Fibroblast of the conjunctiva (primary cell): ENCODE results near the gene ARPC3.
"Not testable (repeated sequence)": the region's sequence is repeated elsewhere in the genome, so short reads cannot be mapped to it uniquely, and the experiment has no call there.

Experiments used
- DNase-seq: peaks from one replicate; pipeline ENCODE4 v3.0.0-alpha.2; 2010; ENCODE audit warnings: low read depth

ARPC3 gene

GRCh38 chr12:110449799-110450497 is at the start of gene ARPC3:
Gene ARPC3, minus strand, starts transcription at chr12:110450337. Its CDS starts 77 bp downstream, at chr12:110450260.
- DNase-seq = peak; percentile 92

GRCh38 chr12:110498984-110499706 is 49.0 kb upstream of the ARPC3 start:
- DNase-seq = no peak

DNA sequence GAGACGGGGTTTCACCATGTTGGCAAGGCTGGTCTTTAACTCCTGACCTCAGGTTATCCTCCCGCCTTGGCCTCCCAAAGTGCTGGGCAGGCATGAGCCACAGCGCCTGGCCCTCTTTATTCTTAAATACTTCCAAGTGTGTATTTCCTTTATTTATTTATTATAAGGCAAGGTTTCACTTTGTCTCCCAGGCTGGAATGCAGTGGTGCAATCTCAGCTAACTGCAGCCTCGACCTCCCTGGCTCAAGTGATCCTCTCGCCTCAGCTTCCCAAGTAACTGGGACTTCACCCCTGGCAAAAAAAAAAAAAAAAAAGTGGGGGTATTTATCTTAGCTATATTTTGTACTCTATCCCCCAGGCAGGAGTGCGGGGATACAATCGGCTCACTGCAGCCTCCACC is 25.3 kb upstream of the ARPC3 start:
- no peak for DNase-seq

DNA sequence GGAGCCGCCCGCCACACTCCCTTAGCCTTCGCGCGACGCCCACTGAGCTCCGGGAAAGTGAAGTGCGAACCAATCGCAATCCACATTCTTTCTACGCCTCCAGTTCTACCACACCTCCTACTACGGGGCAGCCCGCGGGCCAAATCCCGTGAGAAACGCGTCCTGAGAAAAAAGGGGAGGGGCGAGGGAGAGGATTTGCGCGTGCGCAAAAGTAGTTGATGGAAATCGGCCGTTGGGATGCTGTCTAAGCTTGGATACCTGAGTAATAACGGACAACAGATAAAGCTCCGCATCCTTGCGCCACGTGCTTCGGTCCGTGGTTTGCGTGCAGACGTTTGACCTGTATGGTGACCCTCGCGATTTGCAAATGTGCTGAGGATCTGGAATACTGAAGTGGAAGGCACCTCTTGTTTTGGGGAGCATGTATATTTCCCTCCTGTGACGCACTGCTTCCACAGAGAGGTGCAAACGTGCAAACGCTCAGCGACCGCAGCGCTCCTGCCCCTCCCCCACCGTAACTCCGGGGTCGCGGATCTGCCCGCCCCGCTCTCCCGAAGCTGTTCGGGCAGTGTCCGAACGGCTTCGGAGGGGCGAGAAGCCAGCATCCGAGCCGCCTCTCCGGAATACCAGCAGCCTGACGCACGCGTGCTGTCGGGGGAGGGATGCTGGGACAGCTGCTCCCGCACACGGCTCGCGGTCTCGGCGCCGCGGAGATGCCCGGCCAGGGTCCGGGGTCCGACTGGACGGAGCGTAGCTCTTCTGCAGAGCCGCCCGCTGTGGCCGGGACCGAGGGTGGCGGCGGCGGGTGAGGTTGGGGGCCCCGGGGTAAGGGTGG is 18.3 kb upstream of the ARPC3 start, which contains the start of the genes FAM216A and GPN3:
TSS of gene FAM216A (plus strand) at position 632 of the 835 bp plus-strand sequence. CDS start at position 663, 31 bp downstream.
TSS of gene GPN3 (minus strand) at position 44 of the 835 bp plus-strand sequence. CDS start 54 bp downstream, outside the sequence.
- peak; percentile 97 for DNase-seq

DNA sequence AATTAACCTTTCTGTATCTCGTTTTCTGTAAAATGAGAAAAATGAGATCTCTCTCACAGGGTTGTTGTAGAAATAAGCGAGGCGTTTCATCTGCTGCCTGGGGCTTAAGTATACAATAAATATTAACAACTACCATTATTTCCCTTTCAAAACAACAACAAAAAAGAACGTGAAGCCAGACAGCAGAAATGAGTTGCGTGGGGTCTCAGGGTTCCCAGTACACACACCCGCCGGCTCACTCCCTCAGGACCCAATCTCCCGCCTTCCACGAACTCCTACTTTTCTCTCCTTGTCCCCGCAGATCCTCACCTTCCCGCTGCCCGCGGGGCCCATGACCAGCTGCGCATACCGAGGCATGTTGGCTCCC is 17.7 kb upstream of the ARPC3 start:
- DNase-seq = no peak

DNA sequence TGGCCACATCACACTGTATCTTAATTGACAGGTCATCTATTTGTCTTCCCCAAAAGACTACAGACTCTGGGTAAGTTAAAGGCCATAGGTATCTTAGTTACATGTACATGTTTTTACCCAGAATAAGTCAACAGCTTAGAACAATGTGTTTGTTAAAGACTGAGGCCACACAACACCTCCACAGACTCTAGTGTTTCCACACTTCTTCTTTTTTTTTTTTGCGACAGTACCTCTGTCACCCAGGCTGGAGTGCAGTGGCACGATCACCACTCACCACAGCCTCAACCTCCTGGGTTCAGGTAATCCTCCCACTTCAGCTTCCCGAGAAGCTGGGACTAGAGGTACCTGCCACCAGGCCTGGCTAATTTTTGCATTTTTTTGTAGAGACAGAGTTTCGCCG is 16.7 kb upstream of the ARPC3 start:
- no peak for DNase-seq

- DNase-seq = not testable (repeated sequence)
Measured at GRCh38 chr12:110465765-110466164, 15.6 kb upstream of the ARPC3 start.

DNA sequence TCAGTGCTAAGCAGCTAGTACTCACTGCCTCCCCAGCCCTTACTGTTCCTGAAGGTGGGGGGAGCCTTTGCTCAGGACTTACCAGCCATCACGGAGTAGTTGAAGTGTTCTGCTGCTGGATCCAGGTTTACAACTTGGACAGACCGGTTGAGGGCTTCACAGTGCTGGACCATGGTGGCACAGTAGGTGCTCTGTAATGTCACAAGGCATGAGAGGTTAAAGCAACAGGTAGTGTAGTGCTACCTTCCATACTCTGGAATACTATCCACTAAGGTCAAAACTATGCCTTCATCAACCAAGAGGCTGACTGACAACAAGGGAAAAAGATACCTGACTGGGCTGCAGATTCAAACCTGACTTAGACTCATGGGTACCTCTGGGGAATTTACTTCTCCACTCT is 14.9 kb upstream of the ARPC3 start:
- no peak for DNase-seq

- not testable (repeated sequence) for DNase-seq
Measured at GRCh38 chr12:110461189-110461588, 11.1 kb upstream of the ARPC3 start.

DNA sequence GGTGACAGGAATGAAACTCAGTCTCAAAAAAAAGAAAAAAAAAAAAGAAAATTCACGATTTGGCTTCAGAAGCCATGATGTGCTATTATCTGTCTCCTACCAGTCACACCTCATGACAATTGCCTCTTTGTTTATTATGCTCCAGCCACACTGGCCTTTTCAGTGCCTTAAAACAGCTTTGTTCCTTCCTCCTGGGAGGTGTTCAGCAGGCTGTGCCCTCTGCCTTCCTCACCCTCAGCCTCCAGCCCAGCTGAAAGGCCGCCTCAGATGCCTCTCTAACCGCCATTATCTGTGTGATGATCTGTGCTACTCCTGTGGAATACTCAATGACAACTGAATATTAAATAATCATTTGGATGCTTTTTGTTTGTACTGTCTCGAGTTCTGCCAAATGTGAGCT is 8.6 kb upstream of the ARPC3 start:
- no peak for DNase-seq

- no peak for DNase-seq
Measured at GRCh38 chr12:110453569-110454296, 3.6 kb upstream of the ARPC3 start.

- DNase-seq = no peak
Measured at GRCh38 chr12:110451263-110451662, 1.1 kb upstream of the ARPC3 start.

- no peak for DNase-seq
Measured at GRCh38 chr12:110444455-110444854, 5.7 kb downstream of the ARPC3 start.

DNA sequence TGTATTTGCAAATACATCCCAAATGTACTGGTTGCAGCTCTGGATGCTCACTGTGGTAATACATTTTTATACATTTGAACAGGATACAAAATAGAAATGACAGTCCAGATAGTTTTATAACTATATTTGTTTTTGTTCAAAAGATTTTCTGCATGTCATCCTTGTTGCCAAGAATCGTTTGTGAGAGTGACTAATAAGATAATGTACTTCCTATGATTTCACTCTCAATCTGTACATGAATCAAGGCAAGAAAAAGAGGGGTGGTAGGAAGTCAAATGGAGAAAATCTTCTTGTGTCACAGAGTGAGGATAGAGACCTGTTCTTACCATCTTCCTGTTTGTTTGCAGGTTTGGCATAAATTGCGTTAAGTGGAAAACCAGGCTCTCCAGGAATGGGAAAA is 13.9 kb downstream of the ARPC3 start:
- no peak for DNase-seq

DNA sequence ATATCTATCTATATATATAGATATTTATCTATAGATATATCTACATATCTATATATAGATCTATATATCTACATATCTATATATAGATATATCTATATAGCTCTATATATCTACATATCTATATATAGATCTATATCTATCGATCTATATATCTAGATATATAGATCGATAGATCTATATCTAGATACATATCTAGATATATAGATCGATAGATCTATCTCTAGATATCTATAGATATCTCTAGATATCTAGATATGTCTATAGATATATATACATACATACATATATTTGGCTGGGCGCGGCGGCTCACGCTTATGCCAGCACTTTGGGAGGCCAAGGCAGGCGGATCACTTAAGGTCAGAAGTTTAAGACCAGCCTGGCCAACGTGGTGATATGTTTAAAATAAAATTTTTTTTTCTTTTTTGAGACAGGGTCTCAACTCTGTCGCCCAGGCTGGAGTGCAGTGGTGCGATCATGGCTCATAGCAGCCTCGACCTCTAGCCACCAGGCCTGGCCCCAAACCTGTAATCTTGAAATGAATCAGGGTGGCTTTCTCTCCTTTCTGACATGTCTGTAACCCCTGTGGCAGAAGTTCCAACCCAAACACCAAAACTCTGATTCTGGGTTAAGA is 18.1 kb downstream of the ARPC3 start:
- no peak for DNase-seq

- not testable (repeated sequence) for DNase-seq
Measured at GRCh38 chr12:110429676-110430075, 20.5 kb downstream of the ARPC3 start.

DNA sequence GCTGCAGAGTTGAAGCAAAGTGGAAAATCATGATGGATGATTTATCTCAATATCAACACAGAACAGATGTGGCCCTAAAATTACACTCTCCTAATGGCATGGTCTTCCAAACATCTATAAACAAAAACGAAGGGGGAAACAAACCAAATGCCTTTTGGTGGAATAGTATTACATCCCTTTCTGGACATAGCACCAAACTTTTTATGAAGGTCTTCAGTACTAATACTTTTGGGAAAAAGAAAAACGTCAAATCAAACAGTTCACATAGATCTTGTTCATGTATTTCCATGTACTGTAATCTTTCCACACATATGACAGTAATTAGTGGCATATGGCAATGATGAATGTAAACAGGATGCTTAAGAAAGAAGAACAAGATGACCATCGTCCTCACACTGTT is 23.7 kb downstream of the ARPC3 start:
- no peak for DNase-seq

- DNase-seq = no peak
Measured at GRCh38 chr12:110424237-110424636, 25.9 kb downstream of the ARPC3 start.

GRCh38 chr12:110421701-110422100 is 28.4 kb downstream of the ARPC3 start:
- DNase-seq = no peak

DNA sequence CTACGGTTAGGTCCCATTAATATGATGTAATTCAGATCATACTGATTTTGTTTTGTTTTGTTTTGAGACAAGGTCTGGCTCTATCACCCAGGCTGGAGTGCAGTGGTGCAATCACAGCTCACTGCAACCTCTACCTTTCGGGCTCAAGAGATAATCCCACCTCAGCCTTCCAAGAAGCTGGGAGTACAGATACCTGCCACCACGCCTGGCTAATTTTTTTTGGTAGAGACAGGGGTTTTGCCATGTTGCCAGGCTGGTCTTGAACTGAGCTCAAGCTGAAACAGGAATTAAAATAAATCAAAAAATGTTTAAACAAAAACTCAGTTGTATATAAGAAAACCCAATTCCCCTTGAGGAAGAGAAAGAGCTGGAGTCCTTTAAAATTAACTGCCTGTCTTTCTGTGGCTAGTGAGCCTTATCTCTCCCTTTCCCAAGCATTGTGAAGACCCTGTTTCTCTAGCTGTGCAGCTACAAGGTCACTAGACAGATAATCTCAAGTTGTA is 28.9 kb downstream of the ARPC3 start:
- no peak for DNase-seq

DNA sequence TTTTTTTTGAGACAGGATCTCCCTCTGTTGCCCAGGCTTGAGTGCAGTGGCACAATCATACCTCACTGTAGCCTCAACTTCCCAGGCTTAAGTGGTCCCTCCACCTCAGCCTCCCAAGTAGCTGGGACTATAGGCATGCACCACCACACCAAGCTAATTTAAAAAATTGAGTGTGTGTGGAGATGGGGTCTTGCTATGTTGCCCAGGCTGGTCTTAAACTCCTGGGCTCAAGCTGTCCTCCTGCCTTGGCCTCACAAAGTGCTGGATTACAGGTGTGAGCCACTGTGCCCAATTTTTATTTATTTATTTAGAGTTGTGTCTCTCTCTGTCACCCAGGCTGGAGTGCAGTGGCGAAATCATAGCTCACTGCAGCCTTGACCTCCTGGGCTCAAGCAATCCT is 29.5 kb downstream of the ARPC3 start:
- DNase-seq = not testable (repeated sequence)
